GM21526 (cell line): Measurements from ENCODE around the gene CHST15.

ENCODE experiments used
- ATAC-seq: cut with Tn5 transposase; IDR thresholded peaks from one replicate; pipeline ENCODE4 v1.9.1; 2021; ENCODE audit warnings: moderate library complexity; ENCODE audit not compliant: unreplicated experiment, low FRiP score

CHST15 gene

DNA sequence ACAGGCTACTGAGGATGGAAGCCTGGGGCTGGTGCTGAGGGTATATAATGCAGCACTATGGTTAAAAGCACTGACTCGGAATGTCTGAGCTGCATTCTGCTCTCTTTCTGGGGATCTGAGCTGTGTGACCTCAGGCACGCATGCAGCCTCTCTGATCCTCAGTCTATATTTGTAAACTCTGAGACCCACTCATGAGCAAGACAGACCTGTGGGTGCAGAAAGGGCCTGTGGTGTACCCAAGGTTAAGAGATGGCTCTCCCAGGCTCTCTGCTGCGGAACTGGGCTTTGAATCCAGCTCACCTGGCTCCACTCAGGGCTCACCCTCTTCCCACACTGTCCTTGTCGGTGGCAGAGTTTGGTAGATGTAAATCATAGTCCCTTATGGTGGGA lies 89.9 kb downstream of the CHST15 start:
- ATAC-seq, result no peak

DNA sequence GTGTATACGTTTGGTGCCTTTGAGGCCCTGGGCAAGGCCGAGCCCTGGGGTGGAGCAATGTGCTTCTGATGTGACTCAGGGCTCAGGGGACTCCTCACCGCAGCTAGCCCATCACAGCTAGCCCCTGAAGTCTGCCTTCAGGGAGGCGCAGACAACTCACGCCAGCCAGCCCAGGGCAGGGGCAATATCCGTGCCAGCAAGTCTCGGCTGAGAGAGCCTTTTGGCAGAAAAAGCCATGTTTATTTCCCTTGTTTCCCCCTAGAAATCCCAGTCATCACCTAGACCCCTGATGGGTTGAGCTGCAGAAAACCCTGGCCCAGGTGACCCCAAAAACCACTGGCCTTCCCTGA lies 90.4 kb downstream of the CHST15 start:
- ATAC-seq, result no peak

DNA sequence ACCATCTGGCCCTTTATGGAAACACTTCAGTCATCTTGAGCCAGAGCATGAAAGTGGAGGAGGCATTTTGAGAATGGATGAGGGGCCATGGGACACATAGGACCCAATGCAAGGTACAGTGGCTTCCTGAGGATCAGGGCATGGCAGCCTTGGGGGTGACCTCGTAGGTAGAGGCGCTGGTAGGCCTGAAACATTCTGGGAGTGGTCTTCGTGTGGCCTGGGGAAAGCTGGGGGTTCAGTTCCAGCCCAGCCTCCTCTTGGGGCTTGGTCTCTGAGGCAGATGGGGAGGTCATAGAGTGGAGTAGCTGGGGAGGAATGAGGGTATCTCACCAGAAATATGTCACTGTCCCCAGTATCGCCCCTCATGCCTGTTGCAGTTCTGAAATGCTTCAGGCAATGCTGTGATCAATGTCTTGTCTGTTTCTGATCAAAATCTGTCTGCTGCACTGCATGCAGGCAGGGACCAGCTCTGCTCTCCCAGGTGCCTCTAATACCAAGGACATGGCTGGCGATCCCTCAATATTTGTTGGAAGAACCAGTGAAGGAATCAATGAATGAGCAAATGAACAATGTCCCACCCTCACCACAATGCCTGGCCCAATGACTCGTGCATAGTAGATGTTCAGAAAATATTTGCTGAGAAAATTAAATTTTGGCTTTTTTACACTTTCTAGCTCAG lies 90.9 kb downstream of the CHST15 start:
- ATAC-seq, result no peak

GRCh38 chr10:124001391-124002148 lies 91.8 kb downstream of the CHST15 start:
- no peak for ATAC-seq

DNA sequence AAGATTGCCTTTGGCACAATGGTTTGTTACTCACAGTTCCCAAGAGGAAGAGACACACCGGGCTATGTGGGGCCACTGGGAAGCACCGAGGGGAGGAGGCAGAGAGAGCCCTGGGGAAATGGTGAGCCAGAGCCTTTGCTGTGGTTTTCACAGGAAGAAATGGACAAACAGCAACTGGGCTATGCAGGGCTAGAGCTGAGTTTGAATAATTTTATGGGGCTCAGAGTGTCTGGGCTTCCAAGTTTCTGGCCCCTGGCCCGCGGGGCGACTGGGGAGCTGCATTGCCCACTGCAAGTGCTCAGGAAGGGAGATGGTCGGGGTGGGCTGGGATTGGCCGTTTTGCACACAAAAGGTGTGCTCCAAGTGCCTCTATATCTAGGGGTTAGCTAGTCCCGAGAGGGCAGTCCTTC lies 92.6 kb downstream of the CHST15 start:
- no peak for ATAC-seq

GRCh38 chr10:123999956-124000615 lies 93.3 kb downstream of the CHST15 start:
- ATAC-seq, result no peak

GRCh38 chr10:123999261-123999660 lies 94.1 kb downstream of the CHST15 start:
- ATAC-seq, result no peak

DNA sequence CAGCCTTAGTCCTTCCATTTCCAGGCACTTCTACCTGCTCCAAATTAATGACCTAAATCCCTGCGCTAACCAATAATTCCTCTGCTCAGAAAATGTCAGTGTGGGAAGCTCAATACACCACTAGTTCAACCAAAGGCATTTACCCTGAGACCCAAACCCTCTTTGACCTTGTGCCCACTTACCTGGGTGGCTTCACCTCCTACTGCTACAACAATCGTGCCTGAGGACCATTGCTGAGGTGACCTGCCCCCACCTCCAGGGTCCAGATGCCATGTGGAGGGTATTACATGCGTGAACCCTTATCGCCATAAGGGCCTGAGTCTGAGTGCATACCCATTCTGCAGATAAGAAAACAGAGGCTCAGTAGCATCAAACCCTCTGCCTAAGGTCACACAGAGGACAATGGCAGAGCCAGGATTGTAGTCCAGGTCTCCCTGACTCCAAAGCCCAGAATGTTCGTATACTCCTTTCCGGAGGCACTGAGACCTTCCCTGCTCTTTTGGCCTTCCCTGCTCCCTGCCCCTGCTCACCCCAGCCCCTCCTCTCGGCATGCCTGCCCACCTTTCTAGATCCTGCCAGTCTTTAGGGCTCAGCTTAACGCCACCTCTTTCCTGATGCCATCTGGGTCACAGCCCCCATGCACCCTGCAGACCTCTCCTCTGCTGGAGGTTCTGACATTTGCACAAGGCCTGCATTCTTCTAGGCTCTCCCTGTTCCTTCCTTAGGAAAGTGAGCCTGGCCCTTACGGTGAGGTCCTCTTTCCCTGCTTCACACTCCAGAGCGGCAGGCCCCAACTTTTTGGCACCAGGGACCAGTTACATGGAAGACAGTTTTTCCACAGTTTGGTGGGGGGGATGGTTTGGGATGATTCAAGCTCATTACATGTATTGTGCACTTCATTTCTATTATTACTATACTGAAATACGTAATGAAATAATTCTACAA lies 94.9 kb downstream of the CHST15 start:
- ATAC-seq, result no peak

GRCh38 chr10:123997486-123998196 lies 95.8 kb downstream of the CHST15 start:
- ATAC-seq, result no peak

- ATAC-seq, result no peak
Measured at GRCh38 chr10:123997013-123997412, 96.4 kb downstream of the CHST15 start.

DNA sequence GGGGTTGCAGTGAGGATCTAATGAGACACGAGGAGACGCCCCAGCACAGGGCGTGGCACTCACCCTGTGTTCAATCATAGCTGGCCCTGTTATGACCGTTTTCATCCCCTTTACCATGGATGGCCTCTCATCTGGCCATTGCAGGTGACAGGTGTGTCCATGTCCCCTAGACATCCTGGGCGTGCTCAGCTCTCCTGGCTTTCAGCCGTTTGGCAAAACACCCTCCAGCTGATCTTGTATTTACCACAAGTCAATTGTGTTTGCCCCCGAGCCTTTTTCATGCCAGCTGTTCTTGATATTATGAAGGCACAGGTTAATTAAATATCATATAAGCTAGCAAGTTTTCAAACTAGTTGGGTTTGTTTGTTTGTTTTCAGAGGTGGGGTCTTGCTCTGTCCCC lies 97.1 kb downstream of the CHST15 start:
- no peak for ATAC-seq

DNA sequence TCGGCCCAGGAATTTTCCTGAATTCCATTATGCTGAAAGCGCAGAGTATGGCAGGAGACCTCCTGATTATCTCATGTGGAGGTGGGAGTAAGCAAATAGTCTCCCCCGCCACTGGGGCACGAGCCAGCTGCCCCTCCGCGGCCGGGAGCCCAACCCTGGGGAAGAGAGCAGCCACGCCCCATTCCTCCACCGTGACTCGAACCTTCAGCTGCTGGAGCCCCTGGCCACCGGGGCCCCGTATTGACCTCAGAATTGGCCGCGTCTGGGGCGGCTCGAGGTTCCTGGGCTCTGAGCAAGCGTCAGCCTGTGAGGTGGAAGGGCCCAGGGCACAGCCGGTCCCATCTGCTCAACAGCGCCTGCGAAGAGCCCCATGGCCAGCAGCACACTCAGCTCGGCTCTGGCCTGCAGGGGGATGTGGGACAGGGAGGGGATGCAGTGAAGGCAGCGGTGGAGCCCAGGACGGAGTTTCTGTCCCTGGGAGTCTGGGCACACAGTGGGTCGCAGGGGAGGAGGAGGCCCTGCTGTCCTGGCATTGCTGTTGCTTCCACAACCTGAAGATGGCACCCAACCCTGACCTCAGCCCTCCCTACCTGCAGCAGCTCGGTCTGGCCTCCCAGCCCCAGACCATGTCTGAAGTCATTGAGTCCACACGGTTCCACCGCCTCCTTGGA lies 97.8 kb downstream of the CHST15 start:
- no peak for ATAC-seq

GRCh38 chr10:123995082-123995460 lies 98.3 kb downstream of the CHST15 start:
- no peak for ATAC-seq

- ATAC-seq, result no peak
Measured at GRCh38 chr10:123994417-123995081, 98.8 kb downstream of the CHST15 start.

GRCh38 chr10:123993534-123994416 lies 99.6 kb downstream of the CHST15 start:
- no peak for ATAC-seq

- ATAC-seq, result no peak
Measured at GRCh38 chr10:123991611-123992570, 101.5 kb downstream of the CHST15 start.

- no peak for ATAC-seq
Measured at GRCh38 chr10:123990889-123991288, 102.5 kb downstream of the CHST15 start.
